Choroid plexus epithelial cell (primary cell): ENCODE results near the gene COL4A6.

Experiments used
- DNase-seq: peaks from one replicate; pipeline ENCODE4 v3.0.0-alpha.2; 2010; ENCODE audit warnings: low read depth
- H3K4me3 ChIP-seq: 2 replicates; pipeline ENCODE4 v1.5.1; 2011; ENCODE audit warnings: low read depth, mild to moderate bottlenecking, control low read depth, low read length, moderate library complexity
- TF ChIP-seq, protein P1 (sequence below): conservative IDR thresholded peaks from 2 replicates; pipeline ENCODE4 v1.5.1; 2011; ENCODE audit warnings: low read depth, mild to moderate bottlenecking, control low read depth, inconsistent platforms, low read length, moderate library complexity

COL4A6 gene

DNA sequence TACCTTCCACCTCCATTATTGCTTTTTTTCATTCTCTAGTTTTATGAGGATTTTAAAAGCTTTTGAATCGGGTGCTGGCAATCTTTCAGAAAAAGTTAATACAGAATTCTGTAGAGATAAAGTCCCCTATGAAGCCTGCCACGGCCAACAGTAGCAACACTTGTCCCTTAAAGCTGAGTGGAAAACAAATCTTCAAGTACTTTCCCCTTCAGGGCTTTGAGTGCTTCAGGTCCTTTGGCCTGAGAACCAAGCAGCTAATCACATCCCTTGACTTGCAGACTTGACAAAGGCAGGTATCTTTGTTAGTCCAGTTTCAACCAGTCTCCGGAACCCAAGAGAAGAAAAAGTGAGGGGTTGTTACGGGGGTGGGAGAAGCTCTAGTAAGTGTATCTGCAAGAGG lies 202.2 kb downstream of the COL4A6 start:
- TF ChIP-seq, protein P1, sequence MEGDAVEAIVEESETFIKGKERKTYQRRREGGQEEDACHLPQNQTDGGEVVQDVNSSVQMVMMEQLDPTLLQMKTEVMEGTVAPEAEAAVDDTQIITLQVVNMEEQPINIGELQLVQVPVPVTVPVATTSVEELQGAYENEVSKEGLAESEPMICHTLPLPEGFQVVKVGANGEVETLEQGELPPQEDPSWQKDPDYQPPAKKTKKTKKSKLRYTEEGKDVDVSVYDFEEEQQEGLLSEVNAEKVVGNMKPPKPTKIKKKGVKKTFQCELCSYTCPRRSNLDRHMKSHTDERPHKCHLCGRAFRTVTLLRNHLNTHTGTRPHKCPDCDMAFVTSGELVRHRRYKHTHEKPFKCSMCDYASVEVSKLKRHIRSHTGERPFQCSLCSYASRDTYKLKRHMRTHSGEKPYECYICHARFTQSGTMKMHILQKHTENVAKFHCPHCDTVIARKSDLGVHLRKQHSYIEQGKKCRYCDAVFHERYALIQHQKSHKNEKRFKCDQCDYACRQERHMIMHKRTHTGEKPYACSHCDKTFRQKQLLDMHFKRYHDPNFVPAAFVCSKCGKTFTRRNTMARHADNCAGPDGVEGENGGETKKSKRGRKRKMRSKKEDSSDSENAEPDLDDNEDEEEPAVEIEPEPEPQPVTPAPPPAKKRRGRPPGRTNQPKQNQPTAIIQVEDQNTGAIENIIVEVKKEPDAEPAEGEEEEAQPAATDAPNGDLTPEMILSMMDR = no peak
- no peak overlapping the region for H3K4me3 ChIP-seq
- no peak for DNase-seq

DNA sequence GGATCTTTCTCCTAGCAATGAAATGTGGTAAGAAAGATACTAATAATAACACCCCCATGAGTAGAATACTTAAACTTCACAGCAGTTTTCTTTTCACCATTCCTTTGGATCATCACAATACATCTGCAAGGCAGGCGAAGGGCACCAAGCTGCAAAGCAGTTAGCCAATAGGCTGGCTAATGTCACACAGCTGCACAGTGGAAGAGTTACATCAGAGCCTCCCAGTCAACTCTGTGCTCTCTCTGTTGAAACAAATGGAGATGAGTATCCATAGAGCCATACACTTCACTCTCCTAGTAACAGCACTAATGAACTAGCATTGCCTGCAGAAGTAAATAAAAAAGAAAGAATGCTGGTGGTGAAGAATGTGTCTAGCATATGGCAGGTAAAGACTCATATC lies 207.6 kb downstream of the COL4A6 start:
- TF ChIP-seq, protein P1 = no peak
- H3K4me3 ChIP-seq = no peak overlapping the region
- no peak for DNase-seq

DNA sequence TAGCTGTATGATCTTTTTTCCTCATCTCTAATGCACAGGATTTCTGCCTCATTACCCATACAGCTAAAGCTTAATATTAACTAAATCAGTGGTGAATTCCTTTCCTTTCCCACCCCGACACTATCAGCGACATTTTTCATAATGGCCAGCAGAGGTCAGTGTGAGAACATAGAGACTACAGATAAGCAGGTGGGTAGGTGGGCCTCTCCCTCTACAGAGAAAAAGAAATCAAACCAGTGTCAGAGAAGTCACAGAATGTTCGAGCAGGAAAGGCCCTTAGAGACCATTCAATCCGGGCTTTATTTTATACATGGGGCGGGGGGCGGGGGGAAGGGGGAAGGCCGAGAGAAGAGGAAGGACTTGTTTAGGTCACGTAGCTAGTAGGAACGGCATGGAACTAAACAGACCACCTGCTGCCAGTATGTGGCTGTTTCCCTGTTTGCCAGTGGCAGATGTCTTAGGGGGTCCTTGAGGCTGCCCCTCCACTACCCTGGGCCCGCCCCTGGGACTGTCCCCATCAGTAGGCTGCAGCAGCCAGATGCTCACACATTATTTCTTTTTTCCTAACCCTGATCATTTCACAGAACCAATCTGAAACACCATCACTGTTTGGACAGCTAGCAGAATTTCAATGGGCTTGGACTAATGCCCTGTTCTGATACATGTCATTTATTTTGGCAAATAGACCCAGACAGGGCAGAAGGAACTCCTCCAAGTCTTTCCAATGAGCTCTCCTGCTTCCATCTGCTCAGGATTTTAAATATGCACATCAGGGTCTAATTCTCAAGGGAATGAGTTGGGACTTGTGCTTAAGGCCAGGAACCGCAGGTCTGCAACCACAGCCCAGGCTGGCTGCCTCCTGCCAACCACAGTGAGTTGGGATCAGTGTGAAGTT lies 213.2 kb downstream of the COL4A6 start:
- no peak overlapping the region for H3K4me3 ChIP-seq
- TF ChIP-seq, protein P1 = peak; percentile 67
- peak; percentile 66 for DNase-seq

DNA sequence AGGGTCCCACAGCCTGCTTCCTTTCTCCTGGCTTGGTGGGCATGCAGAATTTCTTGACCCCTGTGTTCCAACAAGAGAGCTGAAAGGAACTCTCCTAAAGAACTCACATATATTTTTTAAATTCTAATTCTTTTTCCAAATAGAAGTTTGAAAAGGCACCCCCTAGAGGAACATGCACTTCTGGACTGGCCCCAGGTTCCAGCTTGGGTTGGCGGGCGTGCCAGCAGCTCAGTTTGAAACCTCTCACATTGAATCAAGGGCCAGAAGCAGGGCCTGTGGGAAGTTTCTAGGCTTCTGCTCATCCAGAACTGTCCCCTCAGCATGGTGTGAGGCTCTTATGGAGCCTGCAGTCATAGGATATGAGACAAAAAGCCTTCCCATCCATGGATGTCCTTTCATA lies 214.0 kb downstream of the COL4A6 start:
- TF ChIP-seq, protein P1 = no peak
- H3K4me3 ChIP-seq = no peak overlapping the region
- DNase-seq = no peak

DNA sequence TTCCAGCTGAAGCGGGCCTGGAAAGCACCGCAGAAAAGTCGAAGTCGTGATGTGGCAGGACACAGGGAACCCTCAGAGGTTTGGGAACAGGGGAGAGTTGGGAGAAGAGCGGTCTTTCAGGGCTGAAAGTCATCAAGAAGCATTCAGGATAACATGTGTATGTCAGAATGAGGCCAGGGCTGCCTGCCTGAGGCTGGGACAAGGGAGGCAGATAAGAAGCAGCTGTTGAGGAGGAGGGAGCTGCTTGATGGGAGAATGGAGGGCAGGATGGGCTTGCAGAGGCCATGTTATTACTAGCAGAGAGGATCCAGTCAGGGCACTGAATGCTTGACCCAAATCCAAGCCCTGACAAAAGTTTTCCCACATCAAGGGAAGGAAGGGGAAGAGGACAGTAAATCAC lies 214.6 kb downstream of the COL4A6 start:
- no peak for DNase-seq
- no peak overlapping the region for H3K4me3 ChIP-seq
- TF ChIP-seq, protein P1 = no peak

DNA sequence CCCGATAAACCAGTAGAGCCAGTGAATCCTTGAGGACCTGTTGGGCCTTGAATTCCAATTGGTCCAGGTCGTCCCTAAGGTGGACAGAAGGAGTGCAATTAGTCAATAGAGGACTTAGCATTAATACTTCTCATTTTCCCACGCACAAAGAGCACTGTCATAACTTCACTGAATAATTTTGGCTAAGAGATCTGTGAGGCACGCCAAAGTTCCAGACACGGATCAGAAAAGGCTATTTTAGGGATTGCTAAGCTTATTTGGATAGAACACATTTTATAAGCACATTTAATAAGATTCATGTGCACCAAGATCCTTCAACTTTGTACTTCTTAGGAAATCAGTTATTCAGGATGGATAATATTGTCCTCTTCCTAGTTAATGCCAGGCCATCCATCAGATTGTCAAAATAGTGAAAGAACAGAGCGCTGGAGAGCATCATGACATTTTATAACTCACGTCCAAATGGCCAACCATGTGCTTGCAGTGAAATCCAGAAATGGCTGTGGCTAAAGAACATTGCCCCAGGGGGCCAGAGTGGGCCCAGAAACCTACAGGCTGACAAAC lies 216.8 kb downstream of the COL4A6 start:
- no peak for DNase-seq
- TF ChIP-seq, protein P1 = no peak

More for the DNA sequence above, 216.8 kb downstream of the COL4A6 start:
- H3K4me3 ChIP-seq = no peak overlapping the region
